IgD-negative memory B cell (primary cell): Measurements from ENCODE around the gene ZNF302. TPM values are rescaled to one million over a fixed set of nuclear protein-coding genes. Genes with fewer than 3 reads are reported as not detected.

ENCODE experiments used
- H3K27ac Mint-ChIP-seq, 3 donors: one replicate each; pipeline ENCODE4 v1.8.0; 2020 to 2022; ENCODE audit warnings: mild to moderate bottlenecking in 3 of 3, mixed read lengths in 3 of 3, moderate library complexity in 1 of 3
- H3K27me3 Mint-ChIP-seq: one replicate; pipeline ENCODE4 v1.8.0; 2021; ENCODE audit warnings: mixed read lengths
- H3K36me3 Mint-ChIP-seq: one replicate; pipeline ENCODE4 v1.8.0; 2020; ENCODE audit warnings: mild to moderate bottlenecking, mixed read lengths
- H3K4me1 Mint-ChIP-seq, 3 donors: one replicate each; pipeline ENCODE4 v1.8.0; 2020 to 2022; ENCODE audit warnings: mixed read lengths in 3 of 3, mild to moderate bottlenecking in 1 of 3
- H3K4me3 Mint-ChIP-seq, 4 donors: one replicate each; pipeline ENCODE4 v1.8.0; 2020 to 2022; ENCODE audit warnings: mild to moderate bottlenecking in 4 of 4, mixed read lengths in 4 of 4, moderate library complexity in 3 of 4
- H3K9me3 Mint-ChIP-seq, 3 donors: one replicate each; pipeline ENCODE4 v1.8.0; 2020 to 2021; ENCODE audit warnings: mixed read lengths in 3 of 3, mild to moderate bottlenecking in 1 of 3
- polyA plus RNA-seq: library from polyadenylated mRNA; unstranded; fragments of 300-500 nt; fragmentation: Illumina TruSeq; gene quantifications from one replicate; pipeline ENCODE4 v1.2.3, GENCODE V29; 2021

The ZNF302 gene
- polyA plus RNA-seq, 1 donor from 2014 or later: 13.1 TPM

DNA sequence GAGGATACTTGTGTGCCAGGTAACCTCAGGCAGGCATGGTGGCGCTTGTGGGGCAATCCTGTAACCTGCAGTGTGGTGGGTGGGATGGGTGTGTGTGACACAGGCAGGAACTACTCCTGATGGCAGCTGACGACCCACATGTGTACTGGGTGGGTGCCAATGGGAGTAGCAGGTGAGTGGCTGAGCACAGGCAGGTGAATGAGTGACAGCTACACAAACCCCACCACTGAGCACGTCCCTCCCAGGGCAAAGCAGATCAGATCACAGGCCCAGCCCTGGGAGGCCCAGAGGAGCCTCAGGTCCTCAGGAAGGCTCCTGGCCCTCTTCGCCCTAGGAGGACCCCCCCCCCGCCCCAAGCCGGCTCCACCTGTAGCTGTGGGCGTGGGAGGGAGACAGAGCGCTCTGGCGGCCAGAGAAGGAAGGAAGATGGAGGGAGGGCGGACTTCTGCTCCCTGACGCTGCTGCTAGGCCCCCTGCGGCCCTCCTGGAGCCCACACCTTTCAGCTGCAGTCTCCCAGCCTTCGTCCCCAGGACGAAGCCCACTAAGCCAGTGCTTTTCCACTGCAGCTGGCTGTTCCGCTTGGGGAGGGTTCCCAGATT lies 55.2 kb downstream of the ZNF302 start:
- Mint-ChIP-seq H3K27ac (no peak overlapping the region), H3K36me3 (peaks cover 6% of the 10 kb centered on the region), H3K27me3 (no peaks in the 10 kb centered on the region), H3K9me3 (peaks cover 0 to 5% (median 2%) of the 10 kb centered on the region in 3 donors), H3K4me1 (peaks cover 18 to 23% (median 21%) of the 10 kb centered on the region in 3 donors), H3K4me3 (peak overlapping the region; percentile 54 to 94 (median 70))

DNA sequence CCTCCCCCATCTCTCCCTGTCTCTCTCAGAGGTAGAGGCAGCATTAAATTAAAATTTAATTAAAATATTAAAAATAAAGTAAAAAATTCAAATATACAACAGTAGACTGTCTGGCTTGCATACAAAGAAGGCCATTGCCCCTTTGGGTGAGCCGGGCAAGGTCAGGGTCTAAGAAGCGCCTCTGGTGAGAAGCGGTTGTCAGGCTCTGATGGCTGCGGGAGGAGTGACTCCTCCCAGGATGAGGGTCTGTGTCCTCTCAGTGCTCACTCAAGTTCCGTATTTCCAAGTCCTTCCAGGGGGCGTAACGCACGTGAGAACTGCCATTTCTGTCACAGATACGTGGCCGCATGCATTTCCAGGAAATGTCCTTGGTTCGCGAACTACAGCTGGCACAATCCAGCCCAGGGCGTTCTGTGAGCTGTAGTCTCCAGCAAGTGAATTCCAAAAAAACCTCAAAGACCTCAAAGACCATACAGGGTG lies 55.8 kb downstream of the ZNF302 start:
- Mint-ChIP-seq H3K36me3 (peaks cover 9% of the 10 kb centered on the region), H3K9me3 (peaks cover 0 to 5% (median 2%) of the 10 kb centered on the region in 3 donors), H3K27ac (peak overlapping the region; percentile 91 to 98 (median 98))

GRCh38 chr19:34733746-34734536 lies 56.5 kb downstream of the ZNF302 start, which contains the start of gene ZNF181:
TSS of gene ZNF181 (plus strand) at chr19:34734243. CDS start at chr19:34735038, 795 bp downstream.
- peaks cover 18 to 23% (median 21%) of the 10 kb centered on the region in 3 donors for H3K4me1 Mint-ChIP-seq
- no peaks in the 10 kb centered on the region for H3K27me3 Mint-ChIP-seq
- peaks cover 12% of the 10 kb centered on the region for H3K36me3 Mint-ChIP-seq

More for the DNA sequence above, 55.8 kb downstream of the ZNF302 start:
- Mint-ChIP-seq H3K27me3 (no peaks in the 10 kb centered on the region), H3K4me1 (peaks cover 18 to 23% (median 21%) of the 10 kb centered on the region in 3 donors), H3K4me3 (peak overlapping the region; percentile 94 to 98 (median 96))

GRCh38 chr19:34734537-34735103 lies 57.1 kb downstream of the ZNF302 start:
- peaks cover 15% of the 10 kb centered on the region for H3K36me3 Mint-ChIP-seq
- peak overlapping the region; percentile 94 to 98 (median 96) for H3K4me3 Mint-ChIP-seq
- H3K27me3 Mint-ChIP-seq: no peaks in the 10 kb centered on the region
- H3K27ac Mint-ChIP-seq: peak overlapping the region; percentile 91 to 98 (median 98)
- H3K9me3 Mint-ChIP-seq: peaks cover 4 to 9% (median 5%) of the 10 kb centered on the region in 3 donors
- peaks cover 18 to 23% (median 21%) of the 10 kb centered on the region in 3 donors for H3K4me1 Mint-ChIP-seq

More at GRCh38 chr19:34733746-34734536, 56.5 kb downstream of the ZNF302 start, which contains the start of gene ZNF181:
- peaks cover 0 to 5% (median 4%) of the 10 kb centered on the region in 3 donors for H3K9me3 Mint-ChIP-seq
- H3K27ac Mint-ChIP-seq: peak within 1 kb of the TSS; percentile 91 to 98 (median 98)
- peak within 1 kb of the TSS; percentile 94 to 98 (median 96) for H3K4me3 Mint-ChIP-seq

Other genes with a start within 250 kb of the ZNF302 start
- gene UBA2, start 249.3 kb upstream of the ZNF302 start, polyA plus RNA-seq: 65.1 TPM
- gene WTIP, start 195.9 kb upstream of the ZNF302 start, polyA plus RNA-seq: not detected
- not detected for gene SCGB2B2, start 519 bp upstream of the ZNF302 start, polyA plus RNA-seq
- 28.3 TPM for gene ZNF181, start 56.6 kb downstream of the ZNF302 start, polyA plus RNA-seq
- gene ZNF599, start 95.5 kb downstream of the ZNF302 start, polyA plus RNA-seq: 4.4 TPM
- 1.6 TPM for gene ZNF30, start 249.2 kb downstream of the ZNF302 start, polyA plus RNA-seq